Kidney epithelial cell (primary cell): Measurements from ENCODE around the gene MIPEP. TPM values are rescaled to one million over a fixed set of nuclear protein-coding genes. Genes with fewer than 3 reads are reported as not detected.

Experiments used
- DNase-seq: peaks from one replicate; pipeline ENCODE4 v3.0.0-alpha.2; 2010; ENCODE audit warnings: low read depth
- H3K27me3 ChIP-seq: 2 replicates; pipeline ENCODE4 v1.6.0; 2011; ENCODE audit warnings: low read length; ENCODE audit not compliant: control insufficient read depth, insufficient read depth
- H3K36me3 ChIP-seq: 2 replicates; pipeline ENCODE4 v1.5.1; 2011; ENCODE audit warnings: low read length; ENCODE audit not compliant: control insufficient read depth, insufficient read depth
- H3K4me3 ChIP-seq: 2 replicates; pipeline ENCODE4 v1.5.1; 2011; ENCODE audit warnings: low read depth, mild to moderate bottlenecking, control low read depth, low read length
- CTCF ChIP-seq: IDR thresholded peaks from 2 replicates; pipeline ENCODE4 v1.5.1; 2011; ENCODE audit warnings: mild to moderate bottlenecking, moderate library complexity, low read length, control low read depth, inconsistent platforms; ENCODE audit not compliant: insufficient read depth, poor library complexity, severe bottlenecking
- total RNA-seq: library from RNA; depleted of rRNA; stranded (reverse); fragments of >200 nt; gene quantifications from 2 replicates; pipeline ENCODE4 v1.2.3, GENCODE V29; 2015

MIPEP gene
- total RNA-seq, 1 donor from 2014 or later, result 25.6 TPM

GRCh38 chr13:23760000-23760399, 129.2 kb downstream of the MIPEP start:
- TF ChIP-seq CTCF, result no peak
- Histone ChIP-seq H3K27me3 (no peaks in the 10 kb centered on the region), H3K4me3 (no peak overlapping the region), H3K36me3 (peaks cover 2% of the 10 kb centered on the region)
- no peak for DNase-seq

- DNase-seq, result no peak
- TF ChIP-seq CTCF, result no peak
Measured at GRCh38 chr13:23758798-23759527, 130.2 kb downstream of the MIPEP start.

GRCh38 chr13:23754997-23755396, 134.2 kb downstream of the MIPEP start:
- H3K36me3 ChIP-seq, result peaks cover 2% of the 10 kb centered on the region
- no peak overlapping the region for H3K4me3 ChIP-seq
- H3K27me3 ChIP-seq, result no peaks in the 10 kb centered on the region
- TF ChIP-seq CTCF, result no peak
- no peak for DNase-seq

More at GRCh38 chr13:23758798-23759527, 130.2 kb downstream of the MIPEP start:
- peaks cover 2% of the 10 kb centered on the region for H3K36me3 ChIP-seq
- H3K27me3 ChIP-seq, result no peaks in the 10 kb centered on the region
- no peak overlapping the region for H3K4me3 ChIP-seq

- no peak overlapping the region for H3K4me3 ChIP-seq
- TF ChIP-seq CTCF, result no peak
Measured at GRCh38 chr13:23754506-23754905, 134.7 kb downstream of the MIPEP start.

GRCh38 chr13:23753458-23753857, 135.7 kb downstream of the MIPEP start:
- no peak for DNase-seq
- no peaks in the 10 kb centered on the region for H3K36me3 ChIP-seq
- H3K4me3 ChIP-seq, result no peak overlapping the region
- no peak for TF ChIP-seq CTCF
- no peaks in the 10 kb centered on the region for H3K27me3 ChIP-seq

More at GRCh38 chr13:23754506-23754905, 134.7 kb downstream of the MIPEP start:
- H3K36me3 ChIP-seq, result no peaks in the 10 kb centered on the region
- DNase-seq, result no peak
- H3K27me3 ChIP-seq, result no peaks in the 10 kb centered on the region
